GM18868 (cell line): Measurements from ENCODE around the gene GH1.
"Not testable (repeated sequence)": the region's sequence is repeated elsewhere in the genome, so short reads cannot be mapped to it uniquely, and the experiment has no call there.

Source experiments
- ATAC-seq: cut with Tn5 transposase; IDR thresholded peaks from one replicate; pipeline ENCODE4 v1.9.1; 2021; ENCODE audit warnings: mild to moderate bottlenecking, moderate library complexity; ENCODE audit not compliant: unreplicated experiment

Gene GH1

GRCh38 chr17:63928172-63928666 is 9.6 kb upstream of the GH1 start:
- no peak for ATAC-seq

- no peak for ATAC-seq
These were observed 9.0 kb upstream of the GH1 start for GRCh38 chr17:63927464-63928171.

- no peak for ATAC-seq
These were observed 7.5 kb upstream of the GH1 start for GRCh38 chr17:63926164-63926563.

- ATAC-seq, result no peak
These were observed 7.0 kb upstream of the GH1 start for GRCh38 chr17:63925615-63926014.

GRCh38 chr17:63922402-63922801 is 3.8 kb upstream of the GH1 start:
- peak; percentile 65 for ATAC-seq

GRCh38 chr17:63920779-63921178 is 2.1 kb upstream of the GH1 start:
- not testable (repeated sequence) for ATAC-seq

- not testable (repeated sequence) for ATAC-seq
These were observed 1.4 kb upstream of the GH1 start for GRCh38 chr17:63920050-63920449.

GRCh38 chr17:63919311-63919723 is 678 bp upstream of the GH1 start:
- peak; percentile 50 for ATAC-seq

GRCh38 chr17:63918305-63918704 is 334 bp downstream of the GH1 start:
- no peak for ATAC-seq

GRCh38 chr17:63917646-63918045 is 993 bp downstream of the GH1 start:
- no peak for ATAC-seq

- ATAC-seq, result not testable (repeated sequence)
These were observed 1.4 kb downstream of the GH1 start for GRCh38 chr17:63917206-63917605.

- ATAC-seq, result no peak
These were observed 2.0 kb downstream of the GH1 start for GRCh38 chr17:63916566-63917185.

GRCh38 chr17:63915753-63916152 is 2.9 kb downstream of the GH1 start:
- ATAC-seq, result not testable (repeated sequence)

- no peak for ATAC-seq
These were observed 4.2 kb downstream of the GH1 start for GRCh38 chr17:63914471-63914870.

GRCh38 chr17:63911657-63912100 is 7.0 kb downstream of the GH1 start:
- no peak for ATAC-seq

GRCh38 chr17:63911041-63911635 is 7.5 kb downstream of the GH1 start, which contains the start of gene CSHL1:
Gene CSHL1 (minus strand): TSS chr17:63911258. CDS start chr17:63911196, 62 bp downstream.
- ATAC-seq, result no peak

- no peak for ATAC-seq
These were observed 8.5 kb downstream of the GH1 start for GRCh38 chr17:63910096-63910495.

GRCh38 chr17:63909586-63909985 is 9.1 kb downstream of the GH1 start:
- ATAC-seq, result not testable (repeated sequence)

- ATAC-seq, result not testable (repeated sequence)
These were observed 11.4 kb downstream of the GH1 start for GRCh38 chr17:63907161-63907778.

- ATAC-seq, result not testable (repeated sequence)
These were observed 13.8 kb downstream of the GH1 start for GRCh38 chr17:63904796-63905195.

- ATAC-seq, result not testable (repeated sequence)
These were observed 14.8 kb downstream of the GH1 start for GRCh38 chr17:63903787-63904201.
